Right renal pelvis (tissue), 4 donors: ENCODE results near the gene PLCXD1. TPM values are rescaled to one million over a fixed set of nuclear protein-coding genes. Genes with fewer than 3 reads are reported as not detected.
"Not testable (repeated sequence)": the region's sequence is repeated elsewhere in the genome, so short reads cannot be mapped to it uniquely, and the experiment has no call there.

Experiments used
- DNase-seq, 4 donors: peaks; one replicate each; pipeline ENCODE4 v3.0.0-alpha.2; 2013; ENCODE audit warnings: low read depth in 4 of 4, low spot score in 3 of 4, missing footprints in 1 of 4
- polyA plus RNA-seq, 4 donors: library from polyadenylated mRNA; unstranded; fragments of 120-200 nt; gene quantifications; one replicate each; pipeline ENCODE4 v1.2.1, GENCODE V29; 2013; ENCODE audit not compliant: insufficient read length in 4 of 4

The PLCXD1 gene
- polyA plus RNA-seq, 4 donors = 18.6 to 26.3 (median 21.0) TPM

- no peak for DNase-seq
These were observed 19.2 kb upstream of the PLCXD1 start for GRCh38 chrX:261919-262352.

GRCh38 chrX:262381-262909 lies 18.7 kb upstream of the PLCXD1 start:
- DNase-seq = no peak

DNA sequence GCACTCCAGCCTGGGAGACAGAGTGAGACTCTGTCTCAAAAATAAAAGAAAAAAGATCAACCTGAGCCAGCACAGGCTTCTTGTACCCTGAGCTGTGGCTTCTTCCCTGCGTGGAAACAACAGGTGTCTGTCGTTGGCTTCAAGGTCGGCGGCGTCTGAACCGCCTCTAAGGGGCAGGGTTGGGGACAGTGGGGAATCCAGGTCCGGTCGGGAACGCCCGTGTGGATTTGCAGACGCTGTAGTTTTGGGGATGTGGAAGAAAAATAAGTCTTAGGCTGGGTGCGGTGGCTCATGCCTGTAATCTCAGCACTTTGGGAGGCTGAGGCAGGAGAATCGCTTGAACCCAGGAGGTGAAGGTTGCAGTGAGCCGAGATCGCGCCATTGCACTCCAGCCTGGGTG lies 17.2 kb upstream of the PLCXD1 start:
- not testable (repeated sequence) for DNase-seq

DNA sequence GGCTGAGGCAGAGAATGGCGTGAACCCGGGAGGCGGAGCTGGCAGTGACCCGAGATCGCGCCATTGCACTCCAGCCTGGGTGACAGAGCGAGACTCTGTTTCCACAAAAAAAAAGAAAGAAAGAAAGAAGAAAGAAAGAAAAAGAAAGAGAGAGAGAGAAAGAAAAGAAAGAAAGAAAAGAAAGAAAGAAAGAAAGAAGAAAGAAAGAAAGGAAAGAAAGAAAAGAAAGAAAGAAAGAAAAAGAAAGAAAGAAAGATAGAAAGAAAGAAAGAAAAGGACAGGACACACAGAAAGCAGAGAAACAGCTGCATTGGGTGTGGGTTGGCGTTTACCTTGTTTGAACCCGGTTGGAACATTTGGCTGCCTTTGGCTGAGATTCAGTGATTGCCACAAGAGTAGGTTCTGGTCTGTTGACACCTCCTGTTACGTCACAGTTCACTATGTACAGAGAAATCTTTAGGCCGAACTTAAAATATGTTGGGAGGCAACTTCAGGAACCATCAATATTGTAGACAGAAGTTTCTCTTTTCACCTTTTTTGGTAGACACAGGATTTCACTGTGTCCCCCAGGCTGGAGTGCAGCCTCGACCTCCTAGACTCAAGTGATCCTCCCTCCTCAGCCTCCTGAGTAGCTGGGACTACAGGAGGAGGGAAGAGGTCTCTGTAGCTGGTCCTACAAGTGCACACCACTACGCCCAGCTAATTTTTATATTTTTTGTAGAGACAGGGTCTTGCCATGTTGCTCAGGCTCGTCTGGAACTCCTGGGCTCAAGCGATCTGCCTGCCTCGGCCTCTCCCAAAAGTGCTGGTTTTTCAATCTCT lies 16.3 kb upstream of the PLCXD1 start:
- no peak for DNase-seq

GRCh38 chrX:265502-265901 lies 15.7 kb upstream of the PLCXD1 start:
- DNase-seq = no peak

DNA sequence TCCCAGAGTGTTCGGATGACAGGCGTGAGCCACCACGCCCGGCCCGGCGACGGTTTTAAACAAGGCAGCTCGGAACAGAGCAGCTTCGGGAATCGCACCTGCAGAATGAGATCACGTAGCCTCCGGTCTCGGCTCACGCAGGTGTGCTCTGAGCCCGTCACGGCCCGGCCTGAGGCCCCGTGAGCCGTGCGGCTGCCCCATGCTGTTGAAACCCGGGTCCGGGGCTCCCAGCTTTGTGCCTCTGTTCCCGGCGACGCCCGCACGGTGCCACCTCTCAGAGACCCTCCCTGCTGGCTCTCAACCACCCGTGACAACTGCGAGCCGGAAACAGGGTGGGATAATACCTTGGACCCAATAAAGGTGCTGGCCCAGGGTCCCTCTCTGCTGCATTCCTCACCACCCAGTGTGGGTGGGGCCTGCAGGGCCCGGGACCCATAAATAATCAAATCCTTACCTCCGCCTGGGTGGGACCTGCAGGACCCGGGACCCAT lies 13.4 kb upstream of the PLCXD1 start:
- DNase-seq = no peak

DNA sequence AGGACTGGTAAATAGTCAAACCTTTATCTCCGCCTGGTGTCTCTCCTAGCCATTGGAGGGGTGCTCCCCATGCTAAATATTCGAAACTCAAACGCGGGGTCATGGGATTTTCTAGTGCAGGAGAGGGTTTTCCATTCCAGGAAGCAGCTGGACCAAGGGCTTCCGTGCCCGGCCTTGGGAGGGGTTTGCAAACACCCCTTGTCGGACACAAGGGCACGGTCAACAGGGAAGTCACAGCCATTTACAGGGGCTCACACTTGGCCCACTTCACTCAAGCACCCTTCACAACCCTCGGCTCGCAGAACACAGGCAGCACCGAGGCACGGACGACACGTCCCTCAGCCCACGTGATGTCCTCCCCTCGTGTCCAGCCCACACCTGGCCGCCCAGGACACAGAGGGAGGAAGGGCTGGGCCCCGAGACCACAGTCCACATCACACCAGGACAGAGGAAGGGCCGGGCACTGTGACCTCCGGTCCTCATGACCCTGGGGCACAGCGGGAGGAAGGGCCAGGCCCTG lies 10.3 kb upstream of the PLCXD1 start:
- DNase-seq = no peak

- DNase-seq = peak in 2 of 4 donors; percentile 15 to 40
These were observed 6.2 kb upstream of the PLCXD1 start for GRCh38 chrX:274904-275475.

- no peak for DNase-seq
These were observed 5.7 kb upstream of the PLCXD1 start for GRCh38 chrX:275476-275966.

GRCh38 chrX:275967-276580 lies 5.1 kb upstream of the PLCXD1 start:
- peak in 1 of 4 donors; percentile 39 for DNase-seq

DNA sequence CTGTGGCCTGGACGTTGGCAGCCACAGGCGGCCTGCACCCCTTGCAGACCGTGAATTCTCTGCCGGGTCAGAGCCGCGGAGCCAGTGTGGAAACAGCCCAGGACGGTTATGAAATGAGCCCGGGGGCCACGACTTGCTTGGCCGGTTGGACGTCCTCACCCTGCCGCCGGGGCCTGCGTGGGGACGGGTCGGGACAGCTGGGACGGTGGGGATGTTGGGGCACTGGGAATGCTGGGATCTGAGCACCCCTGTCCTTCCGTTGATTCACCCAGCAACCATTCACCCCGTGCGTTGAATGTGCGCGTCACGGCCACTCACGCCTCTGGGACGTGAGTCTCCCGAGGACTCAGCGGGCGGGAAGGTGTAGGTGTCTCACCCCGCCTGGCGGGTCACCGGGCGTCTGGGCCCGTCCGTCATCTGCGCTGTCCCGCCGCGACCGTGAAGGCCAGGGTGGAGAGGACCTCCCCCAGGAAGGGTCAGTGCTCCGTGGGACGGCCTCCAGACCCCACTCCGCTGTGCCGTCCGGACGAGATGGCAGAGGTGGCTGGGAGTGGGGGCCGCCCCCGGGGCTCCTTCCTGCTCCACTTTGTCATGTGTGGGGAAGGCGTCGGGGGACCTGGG lies 4.5 kb upstream of the PLCXD1 start:
- no peak for DNase-seq

DNA sequence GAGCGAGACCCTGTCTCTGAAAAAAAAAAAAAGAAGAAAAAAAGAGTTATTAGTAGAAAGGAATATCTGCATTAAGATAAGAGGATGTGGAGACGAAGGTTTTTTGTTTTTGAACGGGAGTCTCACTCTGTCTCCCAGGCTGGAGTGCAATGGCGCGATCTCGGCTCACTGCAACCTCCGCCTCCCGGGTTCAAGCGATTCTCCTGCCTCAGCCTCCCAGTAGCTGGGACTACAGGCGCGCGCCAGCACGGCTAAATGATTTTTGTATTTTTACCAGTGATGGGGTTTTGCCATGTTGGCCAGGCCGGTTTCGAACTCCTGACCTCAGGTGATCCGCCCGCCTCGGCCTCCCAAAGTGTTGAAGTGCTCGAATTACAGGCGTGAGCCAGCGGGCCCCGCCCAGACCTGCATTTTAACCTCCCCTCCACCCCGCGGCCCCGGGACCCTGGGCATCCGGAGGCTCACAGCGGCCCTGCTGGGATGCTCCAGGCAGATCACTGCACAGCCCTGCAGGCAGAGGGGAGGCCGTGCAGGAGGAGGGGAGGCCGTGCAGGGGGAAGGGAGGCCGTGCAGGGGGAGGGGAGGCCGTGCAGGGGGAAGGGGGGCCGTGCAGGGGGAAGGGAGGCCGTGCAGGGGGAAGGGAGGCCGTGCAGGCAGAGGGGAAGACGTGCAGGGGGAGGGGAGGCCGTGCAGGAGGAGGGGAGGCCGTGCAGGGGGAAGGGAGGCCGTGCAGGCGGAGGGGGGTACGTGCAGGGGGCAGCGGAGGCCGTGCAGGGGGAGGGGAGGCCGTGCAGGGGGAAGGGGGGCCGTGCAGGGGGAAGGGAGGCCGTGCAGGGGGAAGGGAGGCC lies 1.2 kb upstream of the PLCXD1 start:
- not testable (repeated sequence) for DNase-seq

DNA sequence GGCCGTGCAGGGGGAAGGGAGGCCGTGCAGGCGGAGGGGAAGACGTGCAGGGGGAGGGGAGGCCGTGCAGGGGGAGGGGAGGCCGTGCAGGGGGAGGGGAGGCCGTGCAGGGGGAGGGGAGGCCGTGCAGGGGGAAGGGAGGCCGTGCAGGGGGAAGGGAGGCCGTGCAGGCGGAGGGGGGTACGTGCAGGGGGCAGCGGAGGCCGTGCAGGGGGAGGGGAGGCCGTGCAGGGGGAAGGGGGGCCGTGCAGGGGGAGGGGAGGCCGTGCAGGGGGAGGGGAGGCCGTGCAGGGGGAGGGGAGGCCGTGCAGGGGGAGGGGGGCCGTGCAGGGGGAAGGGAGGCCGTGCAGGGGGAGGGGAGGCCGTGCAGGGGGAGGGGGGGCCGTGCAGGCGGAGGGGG lies 459 bp upstream of the PLCXD1 start:
- not testable (repeated sequence) for DNase-seq

- not testable (repeated sequence) for DNase-seq
These were observed 960 bp downstream of the PLCXD1 start for GRCh38 chrX:282000-282681.

- DNase-seq = peak; percentile 75 to 86 (median 80)
These were observed 2.1 kb downstream of the PLCXD1 start for GRCh38 chrX:283115-283845.

- no peak for DNase-seq
These were observed 4.0 kb downstream of the PLCXD1 start for GRCh38 chrX:285076-285677.

GRCh38 chrX:287670-288069 lies 6.5 kb downstream of the PLCXD1 start:
- DNase-seq = no peak

- DNase-seq = no peak
These were observed 7.4 kb downstream of the PLCXD1 start for GRCh38 chrX:288561-288991.
